Stimulated activated CD4-positive, alpha-beta T cell treated with anti-CD3 and anti-CD28 coated beads, Interleukin-12 subunit alpha, Interleukin-12 subunit beta, amount 100 ng/mL, for 4 hours (primary cell): ENCODE data around the gene PCMTD2.

ENCODE experiments used
- DNase-seq: peaks from one replicate; pipeline ENCODE4 v3.0.0-alpha.2; 2020

The PCMTD2 gene

GRCh38 chr20:64255361-64256281, at the start of gene PCMTD2:
Gene PCMTD2 (plus strand): TSS chr20:64255748. CDS start chr20:64259966, 4,218 bp downstream.
- DNase-seq = peak; percentile 83

DNA sequence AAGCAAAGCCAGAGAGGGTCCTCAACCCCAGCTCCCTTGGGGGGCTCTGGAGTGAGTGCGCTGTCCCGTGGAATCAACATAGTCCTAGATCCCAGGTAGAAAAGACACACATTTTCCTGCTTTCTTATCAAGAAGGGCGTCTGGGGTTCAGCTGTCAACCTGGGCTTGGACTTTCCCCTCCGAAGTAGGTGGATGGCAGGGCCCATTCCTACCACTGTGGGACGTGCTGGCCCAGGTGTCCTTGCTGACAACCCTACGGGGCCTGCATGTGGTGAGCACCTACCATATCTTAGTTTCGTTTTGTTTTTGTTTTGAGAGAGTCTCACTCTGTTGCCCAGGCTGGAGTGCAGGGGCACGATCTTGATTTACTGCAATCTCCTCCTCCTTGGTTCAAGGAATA, 48.9 kb upstream of the PCMTD2 start:
- no peak for DNase-seq

DNA sequence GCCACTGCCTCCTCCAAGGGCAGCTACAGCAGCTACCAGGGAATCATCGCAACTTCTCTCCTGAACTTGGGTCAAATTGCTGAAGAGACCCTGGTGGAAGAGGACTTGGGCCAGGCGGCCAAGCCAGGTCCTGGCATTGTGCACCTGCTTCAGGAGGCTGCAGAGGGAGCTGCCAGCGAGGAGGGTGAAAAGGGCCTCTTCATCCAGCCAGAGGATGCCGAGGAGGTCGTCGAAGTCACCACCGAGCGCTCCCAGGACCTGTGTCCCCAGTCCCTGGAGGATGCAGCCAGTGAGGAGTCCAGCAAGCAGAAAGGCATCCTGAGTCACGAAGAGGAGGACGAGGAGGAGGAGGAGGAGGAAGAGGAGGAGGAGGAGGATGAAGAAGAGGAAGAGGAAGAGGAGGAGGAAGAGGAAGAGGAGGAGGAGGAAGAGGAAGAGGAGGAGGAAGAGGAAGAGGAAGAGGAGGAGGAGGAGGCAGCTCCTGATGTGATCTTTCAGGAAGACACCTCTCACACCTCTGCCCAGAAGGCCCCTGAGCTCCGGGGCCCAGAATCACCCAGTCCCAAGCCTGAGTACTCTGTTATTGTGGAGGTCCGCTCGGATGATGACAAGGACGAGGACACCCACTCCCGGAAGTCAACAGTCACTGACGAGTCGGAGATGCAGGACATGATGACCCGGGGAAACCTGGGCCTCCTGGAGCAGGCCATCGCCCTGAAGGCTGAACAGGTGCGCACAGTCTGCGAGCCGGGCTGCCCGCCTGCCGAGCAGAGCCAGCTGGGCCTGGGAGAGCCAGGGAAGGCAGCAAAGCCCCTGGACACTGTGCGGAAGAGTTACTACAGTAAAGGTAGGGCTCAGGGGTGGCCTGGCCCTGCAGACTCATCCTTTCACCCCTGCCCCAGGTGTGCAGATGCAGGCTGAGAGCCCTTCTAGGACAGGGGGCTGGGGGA, 47.6 kb upstream of the PCMTD2 start:
- DNase-seq = no peak

DNA sequence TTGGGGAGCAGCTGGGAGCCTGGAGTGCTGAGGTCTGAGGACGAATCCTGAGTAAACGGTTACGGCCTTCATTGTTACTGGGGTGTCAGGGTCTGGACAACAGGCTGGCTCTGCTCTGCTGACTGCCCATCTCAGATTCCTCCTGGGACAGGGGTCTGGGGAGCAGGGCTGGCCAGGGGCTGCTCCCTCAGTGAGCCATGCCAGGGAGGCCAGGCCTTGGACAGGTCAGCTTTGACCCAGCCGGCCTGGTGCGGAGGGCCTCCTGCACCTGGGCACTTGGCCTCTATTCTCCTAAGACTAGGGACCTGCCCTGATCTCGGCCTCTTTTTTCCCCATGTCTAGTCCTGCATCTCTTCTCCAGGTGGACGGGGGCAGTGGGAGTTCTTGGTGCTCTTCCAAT, 46.4 kb upstream of the PCMTD2 start:
- DNase-seq = no peak

DNA sequence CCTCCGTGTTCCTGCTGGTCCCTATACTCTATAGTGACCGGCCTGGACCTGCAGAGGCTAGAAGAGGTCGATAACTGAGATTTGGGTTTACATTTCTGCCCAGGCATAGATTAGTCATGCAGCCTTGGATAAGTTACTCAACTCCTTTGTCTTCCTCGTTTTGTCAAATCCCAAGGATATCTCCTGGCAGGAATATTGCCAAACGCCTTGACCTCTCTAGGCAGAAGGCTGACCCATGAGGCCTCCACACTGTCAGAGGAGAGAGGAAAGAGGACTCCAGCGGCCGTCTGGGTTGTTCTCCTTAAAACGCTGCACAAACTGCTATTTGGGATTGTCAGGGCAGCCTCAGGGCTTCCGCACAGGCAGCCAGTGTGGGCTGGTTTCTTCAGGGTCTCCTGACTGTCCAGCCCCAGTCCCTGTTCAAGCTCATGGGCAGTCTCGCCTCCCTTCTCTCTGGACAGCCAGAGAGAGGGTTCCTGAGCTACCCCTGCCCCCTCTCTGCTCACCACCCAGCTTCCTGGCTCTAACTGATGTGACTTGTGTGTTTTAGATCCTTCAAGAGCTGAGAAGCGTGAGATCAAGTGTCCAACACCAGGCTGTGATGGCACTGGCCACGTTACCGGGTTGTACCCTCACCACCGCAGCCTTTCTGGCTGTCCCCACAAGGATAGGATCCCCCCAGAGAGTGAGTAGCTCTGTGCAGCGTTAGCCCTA, 44.7 kb upstream of the PCMTD2 start:
- DNase-seq = no peak

DNA sequence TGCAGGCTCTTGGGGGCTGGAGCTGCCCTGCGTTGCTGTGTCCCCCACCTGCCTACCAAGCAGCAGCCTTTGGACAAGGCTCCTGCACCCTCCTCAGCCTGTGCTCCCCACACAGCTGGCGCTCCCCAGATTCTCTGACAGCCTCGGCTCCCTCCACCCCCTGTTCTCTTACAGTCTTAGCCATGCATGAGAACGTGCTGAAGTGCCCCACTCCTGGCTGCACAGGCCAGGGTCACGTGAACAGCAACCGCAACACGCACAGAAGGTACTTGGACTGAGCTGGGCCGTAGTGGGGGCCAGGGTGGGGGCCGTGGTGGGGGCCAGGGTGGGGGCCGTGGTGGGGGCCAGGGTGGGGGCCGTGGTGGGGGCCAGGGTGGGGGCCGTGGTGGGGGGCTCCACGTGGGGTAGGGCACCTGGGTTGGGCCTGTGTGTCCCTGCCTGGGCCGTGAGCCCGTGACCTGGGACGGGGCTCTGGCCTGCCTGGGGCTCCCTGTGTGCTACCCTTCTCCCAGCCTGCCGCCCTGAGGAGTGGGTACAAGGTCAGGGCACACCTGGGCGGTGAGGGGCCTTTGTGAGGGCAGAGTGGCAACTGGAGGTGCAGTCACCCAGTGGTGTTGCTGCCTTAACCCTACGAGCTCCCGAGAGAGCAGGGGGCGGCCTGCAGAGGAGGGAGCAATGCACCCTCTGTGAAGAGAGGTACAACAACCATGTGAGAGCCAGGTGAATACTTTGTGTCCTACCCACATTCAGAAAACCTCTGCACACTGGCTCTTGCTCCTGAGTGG, 43.5 kb upstream of the PCMTD2 start:
- DNase-seq = no peak

DNA sequence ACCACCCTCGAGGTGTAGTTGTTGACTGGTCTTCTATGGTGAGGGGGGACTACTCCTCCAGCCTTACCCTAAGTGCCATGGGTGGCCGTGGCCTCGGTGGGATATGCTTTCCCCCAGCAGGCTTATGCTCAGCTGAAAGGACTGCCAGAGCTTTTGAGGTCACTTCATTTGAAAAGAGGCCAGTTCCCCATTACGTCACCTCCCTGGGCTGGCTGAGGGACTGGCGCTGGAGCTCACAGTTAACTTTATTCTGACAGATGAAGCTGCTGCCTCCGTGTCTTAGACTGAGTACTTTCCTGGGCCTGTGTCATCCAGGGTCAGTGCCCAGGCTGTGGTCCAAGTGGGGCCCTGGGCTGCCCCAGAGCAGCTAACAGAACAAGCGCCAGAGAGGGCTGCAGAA, 42.8 kb upstream of the PCMTD2 start:
- no peak for DNase-seq

- DNase-seq = no peak
These were observed 41.4 kb upstream of the PCMTD2 start for GRCh38 chr20:64214113-64214512.

- no peak for DNase-seq
These were observed 40.6 kb upstream of the PCMTD2 start for GRCh38 chr20:64214952-64215351.

DNA sequence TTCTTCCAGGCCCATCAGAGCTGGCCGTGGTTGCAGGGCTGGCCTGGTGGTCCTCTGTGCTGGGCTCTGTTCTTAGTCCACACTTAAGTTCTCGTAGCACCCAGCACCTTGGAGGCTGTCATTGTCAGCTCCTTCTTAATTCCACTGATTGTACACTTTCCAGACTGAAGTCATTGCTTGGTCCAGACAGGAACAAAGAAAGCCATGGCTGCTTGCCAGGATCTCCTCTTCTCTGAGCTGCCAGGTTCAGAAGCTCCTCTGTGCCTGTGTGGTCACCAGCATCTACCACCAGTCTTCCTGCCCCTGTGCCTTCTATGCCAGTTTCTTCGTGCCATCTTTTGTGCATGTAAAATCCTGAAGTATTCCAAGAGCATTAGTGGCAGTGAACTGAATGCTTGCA, 39.5 kb upstream of the PCMTD2 start:
- no peak for DNase-seq

DNA sequence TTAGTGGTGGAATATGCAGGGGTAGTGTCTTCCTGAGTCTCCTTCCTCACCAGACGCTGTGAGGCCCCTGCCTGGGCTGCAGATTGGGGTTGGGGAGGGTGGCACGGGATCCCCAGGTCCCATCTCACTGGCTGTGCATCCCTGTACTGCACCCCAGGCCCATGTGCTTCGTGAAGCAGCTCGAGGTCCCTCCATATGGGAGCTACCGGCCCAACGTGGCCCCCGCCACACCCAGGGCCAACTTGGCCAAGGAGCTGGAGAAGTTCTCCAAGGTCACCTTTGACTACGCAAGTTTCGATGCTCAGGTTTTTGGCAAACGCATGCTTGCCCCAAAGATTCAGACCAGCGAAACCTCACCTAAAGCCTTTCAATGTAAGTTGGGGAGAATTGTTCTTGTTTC, 38.6 kb upstream of the PCMTD2 start:
- DNase-seq = no peak

GRCh38 chr20:64217539-64218221, 37.9 kb upstream of the PCMTD2 start:
- no peak for DNase-seq

- DNase-seq = no peak
These were observed 36.3 kb upstream of the PCMTD2 start for GRCh38 chr20:64219202-64219601.

GRCh38 chr20:64219730-64220129, 35.8 kb upstream of the PCMTD2 start:
- DNase-seq = no peak

DNA sequence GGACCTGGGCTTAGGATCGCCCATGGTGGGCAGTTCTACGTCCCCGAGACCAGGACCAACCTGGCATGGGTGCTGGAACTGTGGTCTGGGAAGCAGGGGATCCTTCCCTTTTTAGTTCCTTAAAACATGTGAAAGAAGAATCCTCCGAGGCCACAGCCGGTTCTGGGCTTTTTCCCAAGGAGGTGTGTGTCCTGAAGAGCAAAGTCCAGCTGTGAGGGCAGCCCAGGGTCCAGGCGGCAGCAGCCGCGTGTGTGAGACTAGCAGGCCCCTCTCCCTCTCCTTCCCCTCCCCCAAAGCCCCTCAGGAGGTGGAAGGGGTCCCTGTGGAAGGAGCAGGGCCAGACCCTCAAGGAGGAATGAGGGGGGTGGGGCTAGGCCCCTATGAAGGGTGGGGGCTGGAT, 35.1 kb upstream of the PCMTD2 start:
- no peak for DNase-seq

DNA sequence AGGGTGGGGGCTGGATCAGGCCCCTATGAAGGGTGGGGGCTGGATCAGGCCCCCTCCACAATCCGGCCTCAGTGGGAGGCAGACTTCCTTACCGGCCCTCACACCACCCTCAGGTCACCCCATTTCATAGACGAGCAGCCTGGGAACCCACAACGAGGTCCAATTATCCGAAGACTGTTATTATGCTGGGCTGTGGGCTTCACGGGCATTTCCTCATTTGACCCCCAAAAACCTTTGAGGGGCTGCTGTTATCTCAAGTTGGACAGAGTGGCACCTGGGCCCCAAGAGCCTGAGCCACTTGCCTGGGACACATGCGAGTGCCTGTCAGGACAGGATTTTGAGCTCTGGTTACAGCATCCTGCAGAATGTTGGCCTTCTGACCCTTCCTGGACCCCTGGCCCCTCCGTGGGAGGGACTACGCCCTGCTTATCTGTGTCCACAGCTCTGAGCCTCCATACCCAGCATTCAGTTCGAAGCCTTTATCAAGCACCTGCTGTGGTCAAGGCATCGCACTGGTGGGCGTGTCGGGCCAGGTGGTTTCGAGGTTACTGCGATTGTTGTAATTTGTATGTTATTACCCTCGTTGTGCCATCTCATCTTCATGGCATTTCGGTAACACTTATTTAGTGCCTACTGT, 34.5 kb upstream of the PCMTD2 start:
- no peak for DNase-seq

DNA sequence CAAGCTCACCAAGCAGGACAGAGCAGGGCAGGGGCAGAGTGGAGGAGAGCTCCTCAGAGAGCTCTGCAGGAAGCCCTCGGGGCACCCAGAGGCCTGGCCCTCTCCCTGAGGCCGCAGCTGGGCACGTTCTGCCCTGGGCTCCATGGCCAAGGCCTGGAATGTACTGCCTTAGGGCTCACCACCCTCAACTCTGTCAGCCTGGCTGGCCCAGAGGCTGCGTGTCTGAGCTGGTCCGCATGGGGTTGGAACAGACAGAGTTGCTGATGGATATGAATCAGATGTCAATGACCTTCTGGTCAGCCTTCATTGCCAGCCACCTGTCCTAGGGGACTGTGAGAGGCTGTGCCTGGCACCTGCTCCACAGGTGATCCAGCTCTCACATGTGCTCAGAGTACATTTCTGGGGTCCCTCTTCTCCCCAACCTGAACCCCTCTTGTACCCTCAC, 33.2 kb upstream of the PCMTD2 start:
- DNase-seq = no peak

DNA sequence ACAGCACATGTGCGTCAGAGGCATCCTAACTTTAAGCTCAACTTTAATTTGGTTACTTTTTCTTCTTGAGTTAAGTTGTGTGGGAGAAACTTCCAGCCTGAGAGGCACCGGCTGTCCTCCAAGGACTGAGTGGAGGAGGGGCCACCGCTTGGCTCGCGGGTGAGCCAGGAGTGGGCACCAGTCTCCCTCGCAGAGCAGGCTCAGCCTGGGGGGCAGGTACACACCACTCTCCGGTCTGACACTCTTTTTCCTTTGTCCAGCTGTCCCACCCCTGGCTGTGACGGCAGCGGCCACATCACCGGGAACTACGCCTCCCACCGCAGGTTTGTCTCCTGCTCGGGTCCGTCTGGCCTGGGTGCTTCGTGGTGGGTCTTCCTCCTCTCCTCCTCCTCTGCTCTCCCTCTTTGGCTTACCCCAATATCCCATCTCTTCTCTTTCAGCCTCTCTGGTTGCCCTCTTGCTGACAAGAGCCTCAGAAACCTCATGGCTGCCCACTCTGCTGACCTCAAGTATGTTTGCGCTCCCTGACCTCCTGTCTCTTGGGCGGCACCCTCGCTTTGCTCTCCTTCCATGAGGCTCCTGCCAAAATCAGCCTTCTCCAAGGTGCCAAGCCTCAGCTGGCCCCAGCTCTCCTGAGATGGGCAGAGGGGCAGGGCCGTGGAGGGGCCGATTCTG, 32.6 kb upstream of the PCMTD2 start:
- no peak for DNase-seq

DNA sequence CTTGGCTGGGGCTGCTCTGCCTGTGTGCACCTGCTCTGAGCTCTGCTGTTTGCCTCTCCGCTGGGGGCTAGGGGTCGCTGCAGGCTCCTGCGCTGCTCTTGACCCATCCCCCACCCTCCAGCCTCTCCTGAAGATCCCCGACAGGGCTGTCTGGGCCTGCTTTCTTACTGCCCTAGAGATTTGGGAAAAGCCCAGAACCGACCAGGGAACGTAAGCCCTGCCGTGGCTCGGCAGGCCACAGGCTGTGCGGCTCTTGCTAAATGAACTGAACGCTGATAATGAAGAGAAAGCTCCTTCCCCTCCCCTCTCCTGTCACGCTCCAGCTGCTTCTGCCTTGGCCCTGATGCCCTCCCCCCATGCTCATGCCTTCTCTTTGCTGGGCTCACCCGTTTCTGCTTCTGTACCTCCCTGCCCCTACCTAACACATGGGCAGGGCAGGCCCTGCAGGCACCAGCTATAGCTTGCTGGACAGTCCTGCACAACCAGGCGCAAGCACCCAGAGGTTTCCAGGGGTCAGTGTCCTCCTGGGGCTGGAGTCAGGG, 32.0 kb upstream of the PCMTD2 start:
- DNase-seq = no peak
